GM12865 (cell line): ENCODE results near the gene CSNK1A1.
"Not testable (repeated sequence)": the region's sequence is repeated elsewhere in the genome, so short reads cannot be mapped to it uniquely, and the experiment has no call there.

Source experiments
- DNase-seq: peaks from one replicate; pipeline ENCODE4 v3.0.0; 2010; ENCODE audit warnings: low read depth
- H3K4me3 ChIP-seq: 2 replicates; pipeline ENCODE4 v1.5.1; 2011; ENCODE audit warnings: mild to moderate bottlenecking, low read depth, low read length, control low read depth
- TF ChIP-seq, protein P1 (sequence below): IDR thresholded peaks from 2 replicates; pipeline ENCODE4 v1.5.1; 2011; ENCODE audit warnings: low read length, control low read depth, low read depth, inconsistent platforms; ENCODE audit not compliant: insufficient read depth; ENCODE audit errors: missing control alignments

Gene CSNK1A1

DNA sequence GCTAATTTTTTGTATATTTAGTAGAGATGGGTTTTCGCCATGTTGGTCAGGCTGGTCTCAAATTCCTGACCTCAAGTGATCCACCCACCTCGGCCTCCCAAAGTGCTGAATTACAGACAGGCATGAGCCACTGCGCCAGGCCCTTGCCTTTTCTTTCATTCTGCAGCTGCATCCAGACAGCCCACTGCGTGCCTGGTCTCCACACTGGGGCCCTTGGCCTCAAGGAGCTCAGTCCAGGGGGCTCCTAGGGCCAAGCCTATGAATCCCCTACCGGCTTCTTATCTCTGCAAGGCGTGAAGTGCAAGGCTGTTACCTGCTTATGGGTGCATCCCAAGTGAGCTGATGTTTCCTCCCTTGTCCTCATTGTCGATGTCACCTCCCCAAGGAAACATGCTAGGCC lies 78.8 kb downstream of the CSNK1A1 start:
- TF ChIP-seq, protein P1, sequence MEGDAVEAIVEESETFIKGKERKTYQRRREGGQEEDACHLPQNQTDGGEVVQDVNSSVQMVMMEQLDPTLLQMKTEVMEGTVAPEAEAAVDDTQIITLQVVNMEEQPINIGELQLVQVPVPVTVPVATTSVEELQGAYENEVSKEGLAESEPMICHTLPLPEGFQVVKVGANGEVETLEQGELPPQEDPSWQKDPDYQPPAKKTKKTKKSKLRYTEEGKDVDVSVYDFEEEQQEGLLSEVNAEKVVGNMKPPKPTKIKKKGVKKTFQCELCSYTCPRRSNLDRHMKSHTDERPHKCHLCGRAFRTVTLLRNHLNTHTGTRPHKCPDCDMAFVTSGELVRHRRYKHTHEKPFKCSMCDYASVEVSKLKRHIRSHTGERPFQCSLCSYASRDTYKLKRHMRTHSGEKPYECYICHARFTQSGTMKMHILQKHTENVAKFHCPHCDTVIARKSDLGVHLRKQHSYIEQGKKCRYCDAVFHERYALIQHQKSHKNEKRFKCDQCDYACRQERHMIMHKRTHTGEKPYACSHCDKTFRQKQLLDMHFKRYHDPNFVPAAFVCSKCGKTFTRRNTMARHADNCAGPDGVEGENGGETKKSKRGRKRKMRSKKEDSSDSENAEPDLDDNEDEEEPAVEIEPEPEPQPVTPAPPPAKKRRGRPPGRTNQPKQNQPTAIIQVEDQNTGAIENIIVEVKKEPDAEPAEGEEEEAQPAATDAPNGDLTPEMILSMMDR = no peak
- no peak overlapping the region for H3K4me3 ChIP-seq
- no peak for DNase-seq

DNA sequence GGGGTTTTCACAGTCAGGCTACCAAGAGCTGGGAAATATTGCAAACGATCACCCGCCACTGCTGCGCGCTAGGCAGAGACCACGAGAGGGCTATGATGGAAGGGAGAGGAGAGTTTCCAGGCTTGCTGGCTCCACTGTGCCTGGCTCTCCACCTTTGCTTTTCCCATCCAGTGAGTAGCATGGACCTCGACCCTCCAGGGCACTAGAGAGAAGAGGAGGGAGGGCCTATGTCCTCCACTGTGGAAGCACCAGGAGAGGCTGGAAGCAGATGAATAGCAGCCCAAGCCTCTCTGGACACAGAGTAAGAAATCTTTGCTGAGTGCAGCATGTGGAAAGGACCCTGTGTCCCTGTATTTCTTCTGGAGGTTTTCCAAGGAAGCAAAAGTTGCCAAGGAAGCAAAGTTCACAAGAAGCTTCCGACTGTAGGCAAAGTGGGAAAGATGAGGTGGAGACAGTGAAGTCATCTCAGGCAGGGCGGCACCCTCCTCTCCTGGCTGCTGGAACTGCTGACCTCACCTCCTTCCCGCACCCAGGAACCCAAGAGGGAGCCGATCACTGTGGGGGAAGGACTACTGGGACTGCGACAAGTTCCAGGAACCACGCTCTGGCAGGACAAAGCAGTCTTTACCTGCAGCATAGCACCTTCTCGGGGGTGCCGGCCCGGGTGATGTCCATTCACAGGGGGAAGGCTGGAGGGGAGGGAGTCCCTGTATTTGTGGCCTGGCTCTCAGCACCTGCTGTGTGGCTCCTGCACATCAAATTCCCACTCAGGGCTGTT lies 79.6 kb downstream of the CSNK1A1 start:
- TF ChIP-seq, protein P1 = no peak
- H3K4me3 ChIP-seq = no peak overlapping the region
- no peak for DNase-seq

DNA sequence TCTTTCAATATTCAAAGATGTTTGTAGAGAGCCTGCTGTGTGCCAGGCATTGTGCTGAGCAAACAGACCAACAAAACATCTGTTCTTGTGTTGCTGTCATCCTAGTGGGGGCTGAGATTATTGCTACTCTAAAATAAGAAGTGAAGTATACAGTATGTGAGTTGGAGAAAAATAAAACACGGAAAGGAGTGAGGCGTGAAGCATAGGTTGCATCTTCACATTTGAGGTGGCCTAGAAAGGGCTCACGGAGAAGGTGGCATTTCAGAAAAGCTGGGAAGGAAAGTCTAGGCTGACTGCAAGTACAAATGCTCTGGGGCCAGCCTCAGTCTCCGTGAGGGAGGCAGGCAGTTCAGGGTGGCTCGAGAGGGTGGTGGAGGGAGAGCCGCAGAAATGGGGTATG lies 80.3 kb downstream of the CSNK1A1 start:
- no peak overlapping the region for H3K4me3 ChIP-seq
- TF ChIP-seq, protein P1 = no peak
- no peak for DNase-seq

DNA sequence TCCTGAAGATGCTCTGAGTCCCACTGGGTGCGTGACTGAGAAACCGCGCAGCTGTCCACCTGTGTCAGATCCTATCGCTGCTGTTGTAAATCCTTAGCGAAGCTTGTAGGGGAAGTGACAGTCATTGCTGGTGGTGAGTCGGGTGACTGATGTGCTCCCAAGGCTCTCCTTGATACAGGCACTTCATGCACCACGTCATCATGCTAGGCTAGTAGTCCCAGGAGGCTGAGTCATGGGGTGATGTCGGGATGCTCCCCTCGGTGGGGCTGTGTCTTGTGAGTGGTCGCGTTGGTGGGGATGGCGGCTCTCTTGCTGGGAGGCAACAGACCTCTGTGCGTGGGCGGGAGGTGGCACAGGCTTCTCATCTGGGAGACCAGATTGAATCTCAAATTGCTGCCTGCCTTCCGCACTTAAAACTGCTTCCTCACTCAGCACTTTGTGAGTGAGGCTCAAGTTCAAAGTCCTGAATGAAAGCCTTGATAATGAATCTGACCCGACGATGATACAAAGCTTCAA lies 84.7 kb downstream of the CSNK1A1 start:
- TF ChIP-seq, protein P1 = no peak
- DNase-seq = no peak
- no peak overlapping the region for H3K4me3 ChIP-seq

DNA sequence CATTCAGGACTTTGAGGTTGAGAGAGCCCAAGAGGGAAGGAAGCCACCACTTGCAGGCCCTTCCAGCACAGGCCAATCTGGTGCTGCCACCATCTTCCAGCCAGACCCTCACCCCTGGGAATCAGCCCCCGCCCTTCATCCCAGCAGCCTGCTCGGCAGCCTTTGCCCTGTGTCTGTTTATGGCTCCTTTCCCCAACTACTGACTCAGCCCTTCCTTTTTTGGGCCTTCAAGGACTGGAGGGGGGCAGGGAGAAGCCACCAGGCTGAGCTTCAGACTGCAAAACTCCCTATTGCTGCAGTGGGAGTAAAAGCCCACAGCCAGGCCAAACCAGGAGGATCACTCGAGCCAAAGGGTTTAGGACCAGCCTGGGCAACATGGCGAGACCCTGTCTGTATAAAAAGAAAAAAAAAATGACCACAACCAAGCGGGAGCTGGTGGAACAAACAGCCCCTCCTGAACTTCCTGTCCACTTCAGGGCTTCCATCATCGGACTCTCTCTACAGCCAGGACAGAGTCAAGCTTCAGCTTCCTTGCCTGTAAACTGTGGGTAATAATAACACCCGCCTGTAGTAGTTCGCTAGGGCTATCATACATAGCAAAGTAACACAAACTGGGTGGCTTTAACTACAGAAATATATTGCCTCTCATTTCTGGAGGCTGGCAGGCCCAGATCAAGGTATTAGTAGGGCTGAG lies 86.3 kb downstream of the CSNK1A1 start:
- no peak for DNase-seq
- no peak overlapping the region for H3K4me3 ChIP-seq
- TF ChIP-seq, protein P1 = no peak

DNA sequence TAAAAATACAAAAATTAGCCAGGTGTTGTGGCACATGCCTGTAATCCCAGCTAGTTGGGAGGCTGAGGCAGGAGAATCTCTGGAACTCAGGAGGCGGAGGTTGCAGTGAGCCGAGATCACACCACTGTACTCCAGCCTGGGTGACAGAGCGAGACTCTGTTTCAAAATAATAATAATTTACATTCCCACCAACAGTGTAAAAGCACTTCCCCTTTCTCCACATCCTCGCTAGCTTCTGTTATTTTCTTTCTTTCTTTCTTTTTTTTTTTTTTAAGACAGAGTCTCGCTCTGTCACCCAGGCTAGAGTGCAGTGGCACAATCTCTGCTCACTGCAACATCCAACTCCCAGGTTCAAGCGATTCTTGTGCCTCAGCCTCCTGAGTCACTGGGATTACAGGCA lies 89.3 kb downstream of the CSNK1A1 start:
- H3K4me3 ChIP-seq, DNase-seq: not testable (repeated sequence)

DNA sequence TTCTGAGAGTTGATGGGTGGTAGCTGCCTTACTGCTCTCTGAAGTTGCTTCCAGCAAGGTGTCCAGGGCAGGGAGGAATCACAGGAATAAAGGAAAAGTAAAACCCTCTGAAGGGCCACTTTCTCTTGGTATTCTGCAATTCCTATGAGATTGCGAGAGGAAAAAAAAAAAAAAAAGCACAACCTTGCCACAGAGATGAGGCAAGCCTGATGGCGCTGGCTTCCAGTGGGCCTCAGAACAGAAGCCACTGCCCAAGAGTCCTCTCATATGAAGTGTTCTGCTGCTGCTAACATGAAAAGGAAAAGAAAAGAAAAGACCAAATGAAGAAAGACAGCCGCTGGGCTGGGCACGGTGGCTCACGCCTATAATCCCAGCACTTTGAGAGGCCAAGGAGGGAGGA lies 91.3 kb downstream of the CSNK1A1 start:
- TF ChIP-seq, protein P1 = no peak
- no peak overlapping the region for H3K4me3 ChIP-seq
- no peak for DNase-seq
